ENCODE data around the gene TAAR9.
A peak's percentile ranks its signal among the peaks of the same experiment; 100 is the strongest.

TAAR9 gene

DNA sequence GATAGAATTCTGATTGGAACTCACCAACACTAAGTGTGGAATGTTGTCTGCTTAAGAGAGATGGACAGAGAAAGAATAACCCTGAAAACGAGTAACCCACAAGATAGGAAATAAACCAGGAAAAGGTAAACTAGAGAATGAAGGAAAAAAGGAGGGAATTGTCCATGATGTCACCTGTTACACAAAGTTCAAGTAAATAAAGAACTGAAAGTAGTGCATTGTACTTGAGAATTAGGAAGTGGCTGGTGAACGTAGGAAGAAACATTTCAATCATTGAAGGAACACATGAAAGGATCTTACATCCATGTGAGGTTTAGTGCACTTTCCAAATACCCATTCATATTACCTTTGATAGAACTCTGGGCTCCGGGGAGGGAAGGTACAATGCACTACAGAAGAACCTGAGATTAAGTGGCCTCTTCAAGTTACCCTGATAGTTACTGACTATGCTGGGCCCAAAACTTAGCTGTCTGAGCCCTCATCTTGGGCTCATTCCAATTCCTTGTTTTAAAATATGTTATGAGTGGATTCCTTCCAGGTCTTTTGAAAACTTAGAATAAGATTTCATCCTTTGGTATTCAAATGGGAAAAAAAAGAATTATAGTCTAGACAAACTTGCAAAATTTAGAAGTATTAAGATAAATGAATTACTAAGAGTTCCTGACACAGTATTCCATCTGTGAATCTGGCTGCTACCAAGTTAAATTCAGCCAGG, 24.1 kb upstream of the TAAR9 start:
- Histone ChIP-seq H3K9me3 (ENCODE audit: insufficient read depth, low read length) (no peaks in the 10 kb centered on the region), H3K27ac (ENCODE audit: low read length) (no peak overlapping the region), H3K27me3 (ENCODE audit: low read depth, low read length) (no peaks in the 10 kb centered on the region), H2AFZ (ENCODE audit: low read depth, low read length) (no peak overlapping the region), H3K4me2 (ENCODE audit: low read length) (peak overlapping the region; percentile 93), H3K9ac (ENCODE audit: low read length) (peak overlapping the region; percentile 74; the same call in 1 of the 2 replicates), H4K20me1 (ENCODE audit: insufficient read depth, low read length) (peaks cover 13% of the 10 kb centered on the region; the same call in 1 of the 2 replicates), H3K36me3 (replicated peaks; ENCODE audit: low read depth, low read length) (peaks cover 3% of the 10 kb centered on the region), H3K79me2 (ENCODE audit: low read length) (peaks cover 33% of the 10 kb centered on the region), H3K4me3 (ENCODE audit: low read length) (peak overlapping the region; percentile 91), H3K4me1 (ENCODE audit: low read length) (peaks cover 29% of the 10 kb centered on the region)
- TF ChIP-seq, protein P1, sequence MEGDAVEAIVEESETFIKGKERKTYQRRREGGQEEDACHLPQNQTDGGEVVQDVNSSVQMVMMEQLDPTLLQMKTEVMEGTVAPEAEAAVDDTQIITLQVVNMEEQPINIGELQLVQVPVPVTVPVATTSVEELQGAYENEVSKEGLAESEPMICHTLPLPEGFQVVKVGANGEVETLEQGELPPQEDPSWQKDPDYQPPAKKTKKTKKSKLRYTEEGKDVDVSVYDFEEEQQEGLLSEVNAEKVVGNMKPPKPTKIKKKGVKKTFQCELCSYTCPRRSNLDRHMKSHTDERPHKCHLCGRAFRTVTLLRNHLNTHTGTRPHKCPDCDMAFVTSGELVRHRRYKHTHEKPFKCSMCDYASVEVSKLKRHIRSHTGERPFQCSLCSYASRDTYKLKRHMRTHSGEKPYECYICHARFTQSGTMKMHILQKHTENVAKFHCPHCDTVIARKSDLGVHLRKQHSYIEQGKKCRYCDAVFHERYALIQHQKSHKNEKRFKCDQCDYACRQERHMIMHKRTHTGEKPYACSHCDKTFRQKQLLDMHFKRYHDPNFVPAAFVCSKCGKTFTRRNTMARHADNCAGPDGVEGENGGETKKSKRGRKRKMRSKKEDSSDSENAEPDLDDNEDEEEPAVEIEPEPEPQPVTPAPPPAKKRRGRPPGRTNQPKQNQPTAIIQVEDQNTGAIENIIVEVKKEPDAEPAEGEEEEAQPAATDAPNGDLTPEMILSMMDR (IDR thresholded peaks at IDR 0.05; ENCODE audit: low read depth, low read length): no peak
- TF ChIP-seq EZH2phosphoT487 (IDR thresholded peaks at IDR 0.05; ENCODE audit: low read depth): no peak

DNA sequence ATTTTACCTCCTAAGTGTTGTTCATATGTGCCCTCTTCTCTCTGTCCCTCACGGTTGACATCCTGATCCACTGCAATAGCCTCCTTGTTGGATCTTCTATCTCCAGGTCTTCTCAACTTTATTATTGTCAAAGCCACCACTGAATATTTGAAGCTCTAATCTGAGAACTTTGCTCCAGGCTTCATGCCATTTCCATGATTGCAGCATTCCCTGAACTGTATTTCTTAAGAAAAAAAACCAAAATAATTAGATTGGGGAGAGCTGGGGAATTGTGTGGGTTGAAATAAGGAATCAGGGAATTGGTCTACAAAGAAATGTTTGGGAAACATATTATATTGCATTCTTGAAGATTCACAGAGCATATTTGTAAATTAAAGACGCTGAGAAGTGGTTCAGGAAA, 22.7 kb upstream of the TAAR9 start:
- H3K27me3 ChIP-seq (ENCODE audit: low read depth, low read length): no peaks in the 10 kb centered on the region
- H2AFZ ChIP-seq (ENCODE audit: low read depth, low read length): no peak overlapping the region

DNA sequence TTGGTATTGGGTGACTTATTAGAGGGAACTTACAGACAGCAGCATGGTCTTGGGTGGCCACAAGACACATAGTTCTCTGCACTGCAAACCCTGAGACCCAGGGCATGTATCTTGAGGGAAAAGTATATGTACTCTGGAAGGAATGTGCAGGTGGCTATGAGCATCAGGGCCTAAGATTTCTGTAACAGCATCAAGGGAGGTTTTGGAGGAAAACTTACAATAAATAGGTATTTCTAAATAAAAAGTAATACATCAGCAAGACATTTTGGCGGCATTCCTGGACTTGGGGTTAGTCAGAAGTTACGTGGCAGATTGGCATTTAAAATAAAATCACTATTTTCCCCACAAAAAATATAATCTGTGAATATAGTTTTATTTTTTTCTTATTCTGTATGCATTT, 17.1 kb upstream of the TAAR9 start:
- H3K27ac ChIP-seq (ENCODE audit: low read length): no peak overlapping the region

More for the DNA sequence above, 22.7 kb upstream of the TAAR9 start:
- Histone ChIP-seq H3K4me2 (ENCODE audit: low read length) (no peak overlapping the region), H4K20me1 (ENCODE audit: insufficient read depth, low read length) (0 out of 2 replicates have a peak, but pooled peaks cover 5% of the 10 kb centered on the region), H3K4me1 (ENCODE audit: low read length) (peaks cover 26% of the 10 kb centered on the region), H3K4me3 (ENCODE audit: low read length) (no peak overlapping the region), H3K9me3 (ENCODE audit: insufficient read depth, low read length) (no peaks in the 10 kb centered on the region), H3K27ac (ENCODE audit: low read length) (no peak overlapping the region), H3K9ac (ENCODE audit: low read length) (no peak overlapping the region), H3K36me3 (replicated peaks; ENCODE audit: low read depth, low read length) (peaks cover 3% of the 10 kb centered on the region), H3K79me2 (ENCODE audit: low read length) (peaks cover 20% of the 10 kb centered on the region)
- TF ChIP-seq, protein P1 (IDR thresholded peaks at IDR 0.05; ENCODE audit: low read depth, low read length): no peak
- TF ChIP-seq EZH2phosphoT487 (IDR thresholded peaks at IDR 0.05; ENCODE audit: low read depth): no peak

DNA sequence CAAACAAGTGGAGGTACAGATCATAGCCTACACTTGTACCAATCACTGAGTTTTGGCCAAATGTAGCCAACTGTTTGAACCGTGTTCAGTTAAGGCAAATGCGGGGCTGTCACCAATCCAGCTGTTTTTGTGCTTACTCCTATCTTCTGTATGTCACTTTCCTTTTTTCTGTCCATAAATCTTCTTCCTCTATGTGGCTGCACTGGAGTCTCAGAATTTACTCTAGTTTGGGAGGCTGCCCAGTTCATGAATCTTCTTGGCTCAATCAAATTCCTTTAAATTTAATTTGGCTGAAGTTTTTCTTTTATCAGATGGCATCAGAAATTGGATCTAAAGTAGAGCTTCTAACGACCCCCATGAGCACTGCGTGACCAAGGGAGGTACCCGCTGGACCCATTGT, 13.4 kb upstream of the TAAR9 start:
- Histone ChIP-seq H2AFZ (ENCODE audit: low read depth, low read length) (no peak overlapping the region), H3K9me3 (ENCODE audit: insufficient read depth, low read length) (no peaks in the 10 kb centered on the region), H4K20me1 (ENCODE audit: insufficient read depth, low read length) (no peaks in the 10 kb centered on the region), H3K79me2 (ENCODE audit: low read length) (no peaks in the 10 kb centered on the region), H3K9ac (ENCODE audit: low read length) (no peak overlapping the region), H3K27ac (ENCODE audit: low read length) (no peak overlapping the region), H3K4me2 (ENCODE audit: low read length) (no peak overlapping the region), H3K4me1 (ENCODE audit: low read length) (peaks cover 7% of the 10 kb centered on the region; the same call in 1 of the 2 replicates), H3K4me3 (ENCODE audit: low read length) (no peak overlapping the region), H3K27me3 (ENCODE audit: low read depth, low read length) (no peaks in the 10 kb centered on the region), H3K36me3 (replicated peaks; ENCODE audit: low read depth, low read length) (no peaks in the 10 kb centered on the region)
- TF ChIP-seq, protein P1 (IDR thresholded peaks at IDR 0.05; ENCODE audit: low read depth, low read length): no peak
- no peak for TF ChIP-seq EZH2phosphoT487 (IDR thresholded peaks at IDR 0.05; ENCODE audit: low read depth)

More for the DNA sequence above, 17.1 kb upstream of the TAAR9 start:
- H3K4me1 ChIP-seq (ENCODE audit: low read length): no peaks in the 10 kb centered on the region
- H4K20me1 ChIP-seq (ENCODE audit: insufficient read depth, low read length): no peaks in the 10 kb centered on the region
- no peak for TF ChIP-seq EZH2phosphoT487 (IDR thresholded peaks at IDR 0.05; ENCODE audit: low read depth)
- TF ChIP-seq, protein P1 (IDR thresholded peaks at IDR 0.05; ENCODE audit: low read depth, low read length): no peak
- H3K4me2 ChIP-seq (ENCODE audit: low read length): no peak overlapping the region
- no peak overlapping the region for H3K9ac ChIP-seq (ENCODE audit: low read length)
- H3K4me3 ChIP-seq (ENCODE audit: low read length): no peak overlapping the region
- H3K27me3 ChIP-seq (ENCODE audit: low read depth, low read length): no peaks in the 10 kb centered on the region
- H3K9me3 ChIP-seq (ENCODE audit: insufficient read depth, low read length): no peaks in the 10 kb centered on the region
- H2AFZ ChIP-seq (ENCODE audit: low read depth, low read length): no peak overlapping the region
- H3K79me2 ChIP-seq (ENCODE audit: low read length): no peaks in the 10 kb centered on the region
- H3K36me3 ChIP-seq (replicated peaks; ENCODE audit: low read depth, low read length): no peaks in the 10 kb centered on the region
